WTC11 (cell line): ENCODE data around the gene GALNT13. TPM values are rescaled to one million over a fixed set of nuclear protein-coding genes. Genes with fewer than 3 reads are reported as not detected.
"Not testable (repeated sequence)": the region's sequence is repeated elsewhere in the genome, so short reads cannot be mapped to it uniquely, and the experiment has no call there.

ENCODE experiments used
- ATAC-seq: fragments of 200-7000 bp; cut with Tn5 transposase; 2 replicates; pipeline ENCODE4 v1.10.0; 2021; ENCODE audit warnings: mild to moderate bottlenecking, moderate library complexity
- CTCF ChIA-PET: fragments of 300-600 bp; sonication (Branson Sonifier 250); formaldehyde crosslinking; loops from one replicate; lab custom pipeline; 2021; ENCODE audit warnings: antibody characterized with exemption; lab: Charles Lee
- POLR2A ChIA-PET: fragments of 350-600 bp; sonication (Branson Sonifier 250); formaldehyde crosslinking; loops from one replicate; lab custom pipeline; 2021; ENCODE audit warnings: antibody characterized with exemption; lab: Charles Lee
- DNase-seq: peaks from one replicate; pipeline ENCODE4 v3.0.0; 2021; ENCODE audit warnings: low spot score
- H3K27ac Mint-ChIP-seq: 2 replicates; pipeline ENCODE4 v1.8.0; 2021; ENCODE audit warnings: mixed read lengths
- H3K27me3 Mint-ChIP-seq: 2 replicates; pipeline ENCODE4 v1.8.0; 2021; ENCODE audit warnings: low read depth, mild to moderate bottlenecking, moderate library complexity, mixed read lengths
- H3K36me3 Mint-ChIP-seq: 2 replicates; pipeline ENCODE4 v1.8.0; 2021; ENCODE audit warnings: mixed read lengths
- H3K4me1 Mint-ChIP-seq: 2 replicates; pipeline ENCODE4 v1.8.0; 2022; ENCODE audit warnings: mixed read lengths
- H3K4me3 Mint-ChIP-seq: 2 replicates; pipeline ENCODE4 v1.8.0; 2021; ENCODE audit warnings: mild to moderate bottlenecking, moderate library complexity, mixed read lengths
- H3K9me3 Mint-ChIP-seq: 2 replicates; pipeline ENCODE4 v1.8.0; 2021; ENCODE audit warnings: mixed read lengths
- AFF4 ChIP-seq: sonication (generic); formaldehyde crosslinking; IDR thresholded peaks from 2 replicates; pipeline ENCODE4 v1.8.1; 2023; ENCODE audit warnings: mild to moderate bottlenecking, missing genetic modification reagents, borderline replicate concordance
- ATF2 ChIP-seq: sonication (generic); formaldehyde crosslinking; IDR thresholded peaks from 2 replicates; pipeline ENCODE4 v1.8.1; 2022; ENCODE audit warnings: low read depth, missing genetic modification reagents, borderline replicate concordance
- ATF6 ChIP-seq: sonication (generic); formaldehyde crosslinking; IDR thresholded peaks from 2 replicates; pipeline ENCODE4 v1.8.1; 2023; ENCODE audit warnings: mild to moderate bottlenecking, missing genetic modification reagents
- CDX4 ChIP-seq: fragments of 250-450 bp; sonication (Bioruptor Pico); IDR thresholded peaks from 2 replicates; pipeline ENCODE4 v1.9.0; 2021; ENCODE audit warnings: moderate library complexity, mild to moderate bottlenecking, inconsistent platforms, borderline replicate concordance
- ERG ChIP-seq: fragments of 250-450 bp; sonication (Bioruptor Pico); IDR thresholded peaks from 2 replicates; pipeline ENCODE4 v1.8.0; 2021; ENCODE audit warnings: mild to moderate bottlenecking
- FOXP4 ChIP-seq: sonication (generic); formaldehyde crosslinking; IDR thresholded peaks from 2 replicates; pipeline ENCODE4 v1.8.0; 2022; ENCODE audit warnings: mild to moderate bottlenecking, missing genetic modification reagents
- HMGA2 ChIP-seq: fragments of 250-450 bp; sonication (Bioruptor Pico); IDR thresholded peaks from 2 replicates; pipeline ENCODE4 v1.4.0; 2021; ENCODE audit warnings: mild to moderate bottlenecking, moderate library complexity
- JUN ChIP-seq: sonication (generic); formaldehyde crosslinking; IDR thresholded peaks from 2 replicates; pipeline ENCODE4 v1.8.0; 2023; ENCODE audit warnings: mild to moderate bottlenecking, missing genetic modification reagents
- PREB ChIP-seq: sonication (generic); formaldehyde crosslinking; IDR thresholded peaks from 2 replicates; pipeline ENCODE4 v1.8.1; 2022; ENCODE audit warnings: mild to moderate bottlenecking, missing genetic modification reagents, moderate library complexity, borderline replicate concordance
- TEAD1 ChIP-seq: sonication (generic); formaldehyde crosslinking; IDR thresholded peaks from 2 replicates; pipeline ENCODE4 v1.8.0; 2022; ENCODE audit warnings: mild to moderate bottlenecking, missing genetic modification reagents
- total RNA-seq: library from RNA; stranded (reverse); gene quantifications from 3 replicates; pipeline ENCODE4 v1.2.3, GENCODE V29; 2021
- TF ChIP-seq, protein P1 (sequence below): sonication (generic); formaldehyde crosslinking; IDR thresholded peaks from 2 replicates; pipeline ENCODE4 v1.8.0; 2023; ENCODE audit warnings: missing genetic modification reagents, mild to moderate bottlenecking, borderline replicate concordance
- TF ChIP-seq, protein P2 (sequence below): sonication (generic); formaldehyde crosslinking; IDR thresholded peaks from 2 replicates; pipeline ENCODE4 v1.8.1; 2022; ENCODE audit warnings: missing genetic modification reagents, borderline replicate concordance
- TF ChIP-seq, protein P3 (sequence below): sonication (generic); formaldehyde crosslinking; IDR thresholded peaks from 2 replicates; pipeline ENCODE4 v1.8.1; 2023; ENCODE audit warnings: mild to moderate bottlenecking, missing genetic modification reagents

GALNT13 gene
- total RNA-seq, 1 experiment from 2014 or later = 9.9 TPM

DNA sequence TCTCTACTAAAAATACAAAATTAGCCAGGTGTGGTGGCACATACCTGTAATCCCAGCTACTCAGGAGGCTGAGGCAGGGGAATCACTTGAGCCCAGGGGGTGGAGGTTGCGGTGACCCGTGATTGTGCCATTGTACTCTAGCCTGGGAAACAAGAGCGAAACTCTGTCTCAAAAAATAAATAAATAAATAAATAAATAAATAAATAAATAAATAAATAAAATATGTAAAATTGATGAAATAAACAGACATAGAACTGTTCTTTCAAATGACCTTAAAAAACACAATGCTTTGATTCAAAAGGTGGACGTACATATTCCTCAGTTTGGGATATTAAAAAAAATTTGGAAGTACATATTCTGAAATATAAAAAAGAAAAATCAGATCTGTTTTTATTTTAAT is 599.8 kb downstream of the GALNT13 start:
- H3K9me3 Mint-ChIP-seq = peaks cover 25% of the 10 kb centered on the region
- H3K27ac Mint-ChIP-seq, H3K4me3 Mint-ChIP-seq, H3K27me3 Mint-ChIP-seq, H3K36me3 Mint-ChIP-seq, CTCF ChIA-PET, POLR2A ChIA-PET, DNase-seq, ATAC-seq, H3K4me1 Mint-ChIP-seq: not testable (repeated sequence)

GRCh38 chr2:154477319-154477718 is 605.6 kb downstream of the GALNT13 start:
- POLR2A ChIA-PET = no interaction called here
- H3K4me1 Mint-ChIP-seq = peaks cover 30% of the 10 kb centered on the region
- no peak for ATAC-seq
- H3K27ac Mint-ChIP-seq = no peak overlapping the region
- H3K36me3 Mint-ChIP-seq = peaks cover 9% of the 10 kb centered on the region
- H3K27me3 Mint-ChIP-seq = no peaks in the 10 kb centered on the region
- H3K9me3 Mint-ChIP-seq = peaks cover 22% of the 10 kb centered on the region
- DNase-seq = no peak
- CTCF ChIA-PET = no interaction called here
- no peak overlapping the region for H3K4me3 Mint-ChIP-seq
- TF ChIP-seq TEAD1 (CRISPR knock-in tag) (no peak), JUN (no peak), CDX4 (CRISPR knock-in tag) (no peak), AFF4 (CRISPR knock-in tag) (no peak), ATF2 (CRISPR knock-in tag) (no peak), ERG (CRISPR knock-in tag) (no peak), HMGA2 (CRISPR knock-in tag) (no peak), ATF6 (CRISPR knock-in tag) (no peak), FOXP4 (CRISPR knock-in tag) (no peak), PREB (CRISPR knock-in tag) (no peak)
- TF ChIP-seq, protein P1, sequence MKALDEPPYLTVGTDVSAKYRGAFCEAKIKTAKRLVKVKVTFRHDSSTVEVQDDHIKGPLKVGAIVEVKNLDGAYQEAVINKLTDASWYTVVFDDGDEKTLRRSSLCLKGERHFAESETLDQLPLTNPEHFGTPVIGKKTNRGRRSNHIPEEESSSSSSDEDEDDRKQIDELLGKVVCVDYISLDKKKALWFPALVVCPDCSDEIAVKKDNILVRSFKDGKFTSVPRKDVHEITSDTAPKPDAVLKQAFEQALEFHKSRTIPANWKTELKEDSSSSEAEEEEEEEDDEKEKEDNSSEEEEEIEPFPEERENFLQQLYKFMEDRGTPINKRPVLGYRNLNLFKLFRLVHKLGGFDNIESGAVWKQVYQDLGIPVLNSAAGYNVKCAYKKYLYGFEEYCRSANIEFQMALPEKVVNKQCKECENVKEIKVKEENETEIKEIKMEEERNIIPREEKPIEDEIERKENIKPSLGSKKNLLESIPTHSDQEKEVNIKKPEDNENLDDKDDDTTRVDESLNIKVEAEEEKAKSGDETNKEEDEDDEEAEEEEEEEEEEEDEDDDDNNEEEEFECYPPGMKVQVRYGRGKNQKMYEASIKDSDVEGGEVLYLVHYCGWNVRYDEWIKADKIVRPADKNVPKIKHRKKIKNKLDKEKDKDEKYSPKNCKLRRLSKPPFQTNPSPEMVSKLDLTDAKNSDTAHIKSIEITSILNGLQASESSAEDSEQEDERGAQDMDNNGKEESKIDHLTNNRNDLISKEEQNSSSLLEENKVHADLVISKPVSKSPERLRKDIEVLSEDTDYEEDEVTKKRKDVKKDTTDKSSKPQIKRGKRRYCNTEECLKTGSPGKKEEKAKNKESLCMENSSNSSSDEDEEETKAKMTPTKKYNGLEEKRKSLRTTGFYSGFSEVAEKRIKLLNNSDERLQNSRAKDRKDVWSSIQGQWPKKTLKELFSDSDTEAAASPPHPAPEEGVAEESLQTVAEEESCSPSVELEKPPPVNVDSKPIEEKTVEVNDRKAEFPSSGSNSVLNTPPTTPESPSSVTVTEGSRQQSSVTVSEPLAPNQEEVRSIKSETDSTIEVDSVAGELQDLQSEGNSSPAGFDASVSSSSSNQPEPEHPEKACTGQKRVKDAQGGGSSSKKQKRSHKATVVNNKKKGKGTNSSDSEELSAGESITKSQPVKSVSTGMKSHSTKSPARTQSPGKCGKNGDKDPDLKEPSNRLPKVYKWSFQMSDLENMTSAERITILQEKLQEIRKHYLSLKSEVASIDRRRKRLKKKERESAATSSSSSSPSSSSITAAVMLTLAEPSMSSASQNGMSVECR (CRISPR knock-in tag) = no peak
- TF ChIP-seq, protein P2, sequence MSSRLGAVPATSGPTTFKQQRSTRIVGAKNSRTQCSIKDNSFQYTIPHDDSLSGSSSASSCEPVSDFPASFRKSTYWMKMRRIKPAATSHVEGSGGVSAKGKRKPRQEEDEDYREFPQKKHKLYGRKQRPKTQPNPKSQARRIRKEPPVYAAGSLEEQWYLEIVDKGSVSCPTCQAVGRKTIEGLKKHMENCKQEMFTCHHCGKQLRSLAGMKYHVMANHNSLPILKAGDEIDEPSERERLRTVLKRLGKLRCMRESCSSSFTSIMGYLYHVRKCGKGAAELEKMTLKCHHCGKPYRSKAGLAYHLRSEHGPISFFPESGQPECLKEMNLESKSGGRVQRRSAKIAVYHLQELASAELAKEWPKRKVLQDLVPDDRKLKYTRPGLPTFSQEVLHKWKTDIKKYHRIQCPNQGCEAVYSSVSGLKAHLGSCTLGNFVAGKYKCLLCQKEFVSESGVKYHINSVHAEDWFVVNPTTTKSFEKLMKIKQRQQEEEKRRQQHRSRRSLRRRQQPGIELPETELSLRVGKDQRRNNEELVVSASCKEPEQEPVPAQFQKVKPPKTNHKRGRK (CRISPR knock-in tag) = no peak
- TF ChIP-seq, protein P3, sequence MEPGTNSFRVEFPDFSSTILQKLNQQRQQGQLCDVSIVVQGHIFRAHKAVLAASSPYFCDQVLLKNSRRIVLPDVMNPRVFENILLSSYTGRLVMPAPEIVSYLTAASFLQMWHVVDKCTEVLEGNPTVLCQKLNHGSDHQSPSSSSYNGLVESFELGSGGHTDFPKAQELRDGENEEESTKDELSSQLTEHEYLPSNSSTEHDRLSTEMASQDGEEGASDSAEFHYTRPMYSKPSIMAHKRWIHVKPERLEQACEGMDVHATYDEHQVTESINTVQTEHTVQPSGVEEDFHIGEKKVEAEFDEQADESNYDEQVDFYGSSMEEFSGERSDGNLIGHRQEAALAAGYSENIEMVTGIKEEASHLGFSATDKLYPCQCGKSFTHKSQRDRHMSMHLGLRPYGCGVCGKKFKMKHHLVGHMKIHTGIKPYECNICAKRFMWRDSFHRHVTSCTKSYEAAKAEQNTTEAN (CRISPR knock-in tag) = no peak
